ENCODE measurements around the gene KCNF1.

GRCh38 chr2:10876394-10876793 lies 35.3 kb upstream of the KCNF1 start:
- TF ChIP-seq CTCF (conservative IDR thresholded peaks at IDR 0.05; ENCODE audit: low read depth, low read length) (no peak), EZH2 (IDR thresholded peaks at IDR 0.05; ENCODE audit: low read length, unreplicated experiment) (no peak)
